Spinal cord (tissue), 10 donors: Measurements from ENCODE around the gene NKD1. TPM values are rescaled to one million over a fixed set of nuclear protein-coding genes. Genes with fewer than 3 reads are reported as not detected.

Experiments used
- DNase-seq, 6 donors: peaks; one replicate each; pipeline versions ENCODE4 v3.0.0 to v3.0.0-alpha.2; 2013 to 2015; ENCODE audit warnings: low spot score in 6 of 6, low read depth in 4 of 6
- H3K27ac ChIP-seq: one replicate; pipeline ENCODE4 v1.5.1; 2013; ENCODE audit warnings: low read depth, low read length, control low read depth
- H3K27me3 ChIP-seq: one replicate; pipeline ENCODE4 v1.6.1; 2013; ENCODE audit warnings: low read length; ENCODE audit not compliant: control insufficient read depth, insufficient read depth
- H3K36me3 ChIP-seq: one replicate; pipeline ENCODE4 v1.6.1; 2013; ENCODE audit warnings: low read length; ENCODE audit not compliant: control insufficient read depth, insufficient read depth
- H3K4me1 ChIP-seq: one replicate; pipeline ENCODE4 v1.6.1; 2013; ENCODE audit warnings: low read length; ENCODE audit not compliant: control insufficient read depth, insufficient read depth
- H3K4me3 ChIP-seq: one replicate; pipeline ENCODE4 v1.5.1; 2013; ENCODE audit warnings: low read depth, low read length, control low read depth
- H3K9me3 ChIP-seq: one replicate; pipeline ENCODE4 v1.6.1; 2013; ENCODE audit warnings: low read length; ENCODE audit not compliant: control insufficient read depth, insufficient read depth
- WGBS: methylation state at CpG from one replicate; pipeline ENCODE4 v1.1.5; 2013; ENCODE audit warnings: missing lambda C conversion rate; ENCODE audit not compliant: insufficient coverage; 5-methylcytosine and 5-hydroxymethylcytosine counted together
- polyA plus RNA-seq, 2 donors: library from polyadenylated mRNA; unstranded; fragments of 120-200 nt; gene quantifications; one replicate each; pipeline ENCODE4 v1.2.1, GENCODE V29; 2013; ENCODE audit not compliant: insufficient read length in 2 of 2
- total RNA-seq, 2 donors: library from RNA; depleted of rRNA in 1 of 2; stranded (reverse); fragments of 120-200 nt in 1 of 2; fragments of >200 nt in 1 of 2; gene quantifications; one replicate each; pipeline versions ENCODE4 v1.2.3 to v1.2.4, GENCODE V29; 2013 to 2014
- donor health status: healthy.

The NKD1 gene
- total and polyA plus RNA-seq, 4 donors, result 6.7 to 33.8 (median 25.7) TPM

- H3K9me3 ChIP-seq, result no peaks in the 10 kb centered on the region
- no peak overlapping the region for H3K27ac ChIP-seq
- no peak for DNase-seq
- H3K36me3 ChIP-seq, result peaks cover 38% of the 10 kb centered on the region
- H3K4me3 ChIP-seq, result no peak overlapping the region
- WGBS, result 81% methylated on average over 3 of the region's 4 CpGs
- no peaks in the 10 kb centered on the region for H3K27me3 ChIP-seq
- H3K4me1 ChIP-seq, result peaks cover 79% of the 10 kb centered on the region
Observed at GRCh38 chr16:50607447-50607846, 59.3 kb downstream of the NKD1 start.

GRCh38 chr16:50607970-50608557, 59.9 kb downstream of the NKD1 start:
- no peaks in the 10 kb centered on the region for H3K27me3 ChIP-seq
- peaks cover 42% of the 10 kb centered on the region for H3K36me3 ChIP-seq
- WGBS, result 95% methylated on average over 14 of the region's 14 CpGs
- H3K4me1 ChIP-seq, result peaks cover 79% of the 10 kb centered on the region
- no peak overlapping the region for H3K4me3 ChIP-seq
- H3K9me3 ChIP-seq, result no peaks in the 10 kb centered on the region
- DNase-seq, result no peak
- no peak overlapping the region for H3K27ac ChIP-seq

- no peak overlapping the region for H3K4me3 ChIP-seq
- peaks cover 39% of the 10 kb centered on the region for H3K36me3 ChIP-seq
- 93% methylated on average over 6 of the region's 7 CpGs for WGBS
- H3K27ac ChIP-seq, result peak overlapping the region; percentile 45
- H3K27me3 ChIP-seq, result no peaks in the 10 kb centered on the region
- peaks cover 78% of the 10 kb centered on the region for H3K4me1 ChIP-seq
- no peaks in the 10 kb centered on the region for H3K9me3 ChIP-seq
- DNase-seq, result no peak
Observed at GRCh38 chr16:50609049-50609448, 60.9 kb downstream of the NKD1 start.

GRCh38 chr16:50609471-50609870, 61.3 kb downstream of the NKD1 start:
- Histone ChIP-seq H3K4me1 (peaks cover 74% of the 10 kb centered on the region), H3K27ac (peak overlapping the region; percentile 45), H3K27me3 (no peaks in the 10 kb centered on the region), H3K4me3 (no peak overlapping the region), H3K9me3 (no peaks in the 10 kb centered on the region), H3K36me3 (peaks cover 41% of the 10 kb centered on the region)
- 52% methylated on average over 5 of the region's 5 CpGs for WGBS
- no peak for DNase-seq

GRCh38 chr16:50610331-50611262, 62.4 kb downstream of the NKD1 start:
- Histone ChIP-seq H3K4me1 (peaks cover 68% of the 10 kb centered on the region), H3K27ac (peak overlapping the region; percentile 62), H3K27me3 (no peaks in the 10 kb centered on the region), H3K4me3 (no peak overlapping the region), H3K9me3 (no peaks in the 10 kb centered on the region), H3K36me3 (peaks cover 37% of the 10 kb centered on the region)
- DNase-seq, result peak in 4 of 6 donors; percentile 45 to 86 (median 70)
- 55% methylated on average over 17 of the region's 21 CpGs for WGBS

GRCh38 chr16:50611332-50611934, 63.2 kb downstream of the NKD1 start:
- Histone ChIP-seq H3K9me3 (no peaks in the 10 kb centered on the region), H3K27ac (no peak overlapping the region), H3K36me3 (peaks cover 37% of the 10 kb centered on the region), H3K4me3 (no peak overlapping the region), H3K4me1 (peaks cover 63% of the 10 kb centered on the region), H3K27me3 (no peaks in the 10 kb centered on the region)
- no peak for DNase-seq
- 89% methylated on average over 9 of the region's 9 CpGs for WGBS

GRCh38 chr16:50611995-50612848, 64.0 kb downstream of the NKD1 start:
- peaks cover 40% of the 10 kb centered on the region for H3K36me3 ChIP-seq
- no peak for DNase-seq
- H3K27me3 ChIP-seq, result no peaks in the 10 kb centered on the region
- H3K27ac ChIP-seq, result no peak overlapping the region
- no peaks in the 10 kb centered on the region for H3K9me3 ChIP-seq
- WGBS, result 95% methylated on average over 8 of the region's 10 CpGs
- H3K4me1 ChIP-seq, result peaks cover 65% of the 10 kb centered on the region
- no peak overlapping the region for H3K4me3 ChIP-seq

- Histone ChIP-seq H3K36me3 (peaks cover 40% of the 10 kb centered on the region), H3K9me3 (no peaks in the 10 kb centered on the region), H3K4me1 (peaks cover 64% of the 10 kb centered on the region), H3K27ac (no peak overlapping the region), H3K27me3 (no peaks in the 10 kb centered on the region), H3K4me3 (no peak overlapping the region)
- WGBS, result 89% methylated on average over 6 of the region's 6 CpGs
- DNase-seq, result no peak
Observed at GRCh38 chr16:50612849-50613198, 64.6 kb downstream of the NKD1 start.

- Histone ChIP-seq H3K27ac (peak overlapping the region; percentile 40), H3K36me3 (peaks cover 38% of the 10 kb centered on the region), H3K4me3 (no peak overlapping the region), H3K4me1 (peaks cover 61% of the 10 kb centered on the region), H3K9me3 (no peaks in the 10 kb centered on the region), H3K27me3 (no peaks in the 10 kb centered on the region)
- peak in 2 of 6 donors; percentile 11 to 57 for DNase-seq
- 55% methylated on average over 7 of the region's 20 CpGs for WGBS
Observed at GRCh38 chr16:50613281-50613963, 65.2 kb downstream of the NKD1 start.
